Smooth muscle cell of the brain vasculature (primary cell): Measurements from ENCODE around the gene MAGI3.
"Not testable (repeated sequence)": the region's sequence is repeated elsewhere in the genome, so short reads cannot be mapped to it uniquely, and the experiment has no call there.

ENCODE experiments used
- DNase-seq: peaks from one replicate; pipeline ENCODE4 v3.0.0-alpha.2; 2012; ENCODE audit warnings: low read depth, low spot score

The MAGI3 gene

GRCh38 chr1:113575744-113576260 is 185.5 kb downstream of the MAGI3 start:
- DNase-seq: not testable (repeated sequence)

- no peak for DNase-seq
These were observed 186.0 kb downstream of the MAGI3 start for GRCh38 chr1:113576271-113576670.

- DNase-seq: no peak
These were observed 189.1 kb downstream of the MAGI3 start for GRCh38 chr1:113579256-113580018.

GRCh38 chr1:113581323-113581722 is 191.0 kb downstream of the MAGI3 start:
- no peak for DNase-seq

- no peak for DNase-seq
These were observed 191.8 kb downstream of the MAGI3 start for GRCh38 chr1:113582084-113582483.

GRCh38 chr1:113587475-113587874 is 197.2 kb downstream of the MAGI3 start:
- no peak for DNase-seq

- no peak for DNase-seq
These were observed 201.9 kb downstream of the MAGI3 start for GRCh38 chr1:113592230-113592629.

- DNase-seq: no peak
These were observed 203.4 kb downstream of the MAGI3 start for GRCh38 chr1:113593550-113594297.

- DNase-seq: not testable (repeated sequence)
These were observed 214.2 kb downstream of the MAGI3 start for GRCh38 chr1:113604466-113604865.

GRCh38 chr1:113605146-113605545 is 214.8 kb downstream of the MAGI3 start:
- no peak for DNase-seq

- peak; percentile 12 for DNase-seq
These were observed 218.1 kb downstream of the MAGI3 start for GRCh38 chr1:113608399-113608798.

GRCh38 chr1:113610372-113610771 is 220.1 kb downstream of the MAGI3 start:
- DNase-seq: no peak

- DNase-seq: no peak
These were observed 225.1 kb downstream of the MAGI3 start for GRCh38 chr1:113615425-113615824.

GRCh38 chr1:113616156-113616555 is 225.8 kb downstream of the MAGI3 start:
- no peak for DNase-seq

GRCh38 chr1:113617438-113618141 is 227.3 kb downstream of the MAGI3 start:
- DNase-seq: no peak

GRCh38 chr1:113628997-113629396 is 238.7 kb downstream of the MAGI3 start:
- DNase-seq: no peak

GRCh38 chr1:113630340-113631327 is 240.3 kb downstream of the MAGI3 start:
- DNase-seq: no peak

- no peak for DNase-seq
These were observed 251.1 kb downstream of the MAGI3 start for GRCh38 chr1:113641396-113641795.

GRCh38 chr1:113647164-113647563 is 256.8 kb downstream of the MAGI3 start:
- no peak for DNase-seq

- DNase-seq: no peak
These were observed 258.2 kb downstream of the MAGI3 start for GRCh38 chr1:113648478-113648877.

- no peak for DNase-seq
These were observed 262.5 kb downstream of the MAGI3 start for GRCh38 chr1:113652771-113653170.
